ENCODE results near the gene UBAP2L. TPM values are rescaled to one million over a fixed set of nuclear protein-coding genes. Genes with fewer than 3 reads are reported as not detected.

Gene UBAP2L
- total and polyA plus RNA-seq, 2 donors (not counting 1 experiment from before 2014, with no cell fraction given): 147 to 218 TPM

DNA sequence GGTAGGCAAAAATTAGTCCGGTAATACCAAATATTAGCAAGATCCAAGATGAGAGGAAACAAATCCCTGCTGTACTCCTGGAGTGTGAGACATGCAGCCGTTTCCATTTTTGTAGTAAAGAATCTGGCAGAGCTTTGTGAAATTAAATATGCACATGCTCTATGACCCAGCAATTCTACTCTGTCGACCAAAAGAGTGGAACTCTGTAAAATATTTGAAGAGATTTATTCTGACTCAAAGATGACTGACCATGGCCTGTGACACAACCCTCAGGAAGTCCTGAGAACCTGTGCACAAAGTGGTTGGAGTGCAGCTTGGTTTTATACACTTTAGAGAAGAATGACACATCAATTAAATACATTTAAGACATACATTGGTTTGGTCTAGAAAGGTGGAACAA is 67.9 kb downstream of the UBAP2L start:
- no peaks in the 10 kb centered on the region for H3K4me1 Mint-ChIP-seq
- no peak overlapping the region for H3K9ac ChIP-seq (ENCODE audit: low read length)
- H3K79me2 ChIP-seq (ENCODE audit: control insufficient read depth, insufficient read depth, low read length): no peaks in the 10 kb centered on the region
- ChIA-PET CTCF (interaction anchor here (1.0 kb wide), 1 partner anchor 47 kb away, joined by 3 read pairs; no protein-coding TSS in a partner anchor), POLR2A (no interaction called here)
- no peak overlapping the region for H2AFZ ChIP-seq (ENCODE audit: insufficient read depth, low read depth, low read length, poor library complexity, severe bottlenecking)
- no peak overlapping the region for H3K4me2 ChIP-seq (replicated peaks; ENCODE audit: low read depth, low read length, poor library complexity, severe bottlenecking)
- no peaks in the 10 kb centered on the region for H3K4me1 ChIP-seq (ENCODE audit: control insufficient read depth in 2 of 2, insufficient read depth in 2 of 2, low read length in 2 of 2)
- peaks cover 0 to 8% (median 0%) of the 10 kb centered on the region in 4 experiments for H3K27me3 ChIP-seq (replicated peaks in 1 of 4; ENCODE audit: control extremely low read depth in 1 of 4, control insufficient read depth in 3 of 4, insufficient read depth in 4 of 4, low read length in 3 of 4)
- no peak overlapping the region for H3K4me3 Mint-ChIP-seq
- peaks cover 3% of the 10 kb centered on the region for H3K27me3 Mint-ChIP-seq
- no peaks in the 10 kb centered on the region for H3K36me3 ChIP-seq (replicated peaks in 1 of 2; ENCODE audit: control extremely low read depth in 1 of 2, control insufficient read depth in 1 of 2, extremely low read depth in 1 of 2, insufficient read depth in 2 of 2, low read length in 1 of 2)
- WGBS (ENCODE audit: insufficient coverage): no CpG with 5 or more reads among the region's 3 CpGs
- no peak for ATAC-seq (ENCODE audit: low read depth)
- H3K27ac ChIP-seq (ENCODE audit: low read length in 2 of 2): no peak overlapping the region
- H3K4me3 ChIP-seq (ENCODE audit: control extremely low read depth in 1 of 5, extremely low read depth in 1 of 5, insufficient read depth in 1 of 5, low read depth in 2 of 5, low read length in 4 of 5): no peak overlapping the region
- DNase-seq: no peak
- intact Hi-C loops (cut with micrococcal nuclease): no loop called here
- no peak overlapping the region for H3K27ac Mint-ChIP-seq
- TF ChIP-seq, protein P1, sequence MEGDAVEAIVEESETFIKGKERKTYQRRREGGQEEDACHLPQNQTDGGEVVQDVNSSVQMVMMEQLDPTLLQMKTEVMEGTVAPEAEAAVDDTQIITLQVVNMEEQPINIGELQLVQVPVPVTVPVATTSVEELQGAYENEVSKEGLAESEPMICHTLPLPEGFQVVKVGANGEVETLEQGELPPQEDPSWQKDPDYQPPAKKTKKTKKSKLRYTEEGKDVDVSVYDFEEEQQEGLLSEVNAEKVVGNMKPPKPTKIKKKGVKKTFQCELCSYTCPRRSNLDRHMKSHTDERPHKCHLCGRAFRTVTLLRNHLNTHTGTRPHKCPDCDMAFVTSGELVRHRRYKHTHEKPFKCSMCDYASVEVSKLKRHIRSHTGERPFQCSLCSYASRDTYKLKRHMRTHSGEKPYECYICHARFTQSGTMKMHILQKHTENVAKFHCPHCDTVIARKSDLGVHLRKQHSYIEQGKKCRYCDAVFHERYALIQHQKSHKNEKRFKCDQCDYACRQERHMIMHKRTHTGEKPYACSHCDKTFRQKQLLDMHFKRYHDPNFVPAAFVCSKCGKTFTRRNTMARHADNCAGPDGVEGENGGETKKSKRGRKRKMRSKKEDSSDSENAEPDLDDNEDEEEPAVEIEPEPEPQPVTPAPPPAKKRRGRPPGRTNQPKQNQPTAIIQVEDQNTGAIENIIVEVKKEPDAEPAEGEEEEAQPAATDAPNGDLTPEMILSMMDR (IDR thresholded peaks at IDR 0.05): no peak
- TF ChIP-seq EZH2 (IDR thresholded peaks at IDR 0.05; ENCODE audit: borderline replicate concordance, insufficient read depth, low read depth, low read length, poor library complexity, severe bottlenecking): no peak
- no peaks in the 10 kb centered on the region for H4K20me1 ChIP-seq (ENCODE audit: control insufficient read depth, insufficient read depth, low read length, poor library complexity, severe bottlenecking)
- no peaks in the 10 kb centered on the region for H3K9me3 Mint-ChIP-seq (ENCODE audit: insufficient read depth)
- peaks cover 0 to 7% (median 0%) of the 10 kb centered on the region in 3 donors for H3K9me3 ChIP-seq (ENCODE audit: control extremely low read depth in 1 of 3, control insufficient read depth in 2 of 3, insufficient read depth in 1 of 3, low read length in 2 of 3)

GRCh38 chr1:154290921-154291320 is 70.2 kb downstream of the UBAP2L start:
- H3K4me3 Mint-ChIP-seq: no peak overlapping the region
- H3K36me3 ChIP-seq (replicated peaks in 1 of 2; ENCODE audit: control extremely low read depth in 1 of 2, control insufficient read depth in 1 of 2, extremely low read depth in 1 of 2, insufficient read depth in 2 of 2, low read length in 1 of 2): no peaks in the 10 kb centered on the region

More at GRCh38 chr1:154290921-154291320, 70.2 kb downstream of the UBAP2L start:
- TF ChIP-seq EZH2 (IDR thresholded peaks at IDR 0.05; ENCODE audit: borderline replicate concordance, insufficient read depth, low read depth, low read length, poor library complexity, severe bottlenecking): no peak
- TF ChIP-seq, protein P1 (IDR thresholded peaks at IDR 0.05): no peak
- H3K9ac ChIP-seq (ENCODE audit: low read length): no peak overlapping the region
- ATAC-seq (ENCODE audit: low read depth): no peak
- Mint-ChIP-seq H3K9me3 (ENCODE audit: insufficient read depth) (peaks cover 2% of the 10 kb centered on the region), H3K27ac (no peak overlapping the region), H3K27me3 (peaks cover 3% of the 10 kb centered on the region), H3K4me1 (no peaks in the 10 kb centered on the region)
- no peaks in the 10 kb centered on the region for H3K79me2 ChIP-seq (ENCODE audit: control insufficient read depth, insufficient read depth, low read length)
- no peaks in the 10 kb centered on the region for H3K4me1 ChIP-seq (ENCODE audit: control insufficient read depth in 2 of 2, insufficient read depth in 2 of 2, low read length in 2 of 2)
- no CpG with 5 or more reads among the region's 1 CpG for WGBS (ENCODE audit: insufficient coverage)
- DNase-seq: no peak
- ChIA-PET POLR2A (no interaction called here), CTCF (interaction anchor here (0.6 kb wide), 1 partner anchor 11 kb away, joined by 3 read pairs; no protein-coding TSS in a partner anchor)
- H3K4me2 ChIP-seq (replicated peaks; ENCODE audit: low read depth, low read length, poor library complexity, severe bottlenecking): no peak overlapping the region
- H3K27me3 ChIP-seq (replicated peaks in 1 of 4; ENCODE audit: control extremely low read depth in 1 of 4, control insufficient read depth in 3 of 4, insufficient read depth in 4 of 4, low read length in 3 of 4): peaks cover 0 to 8% (median 0%) of the 10 kb centered on the region in 4 experiments
- no peak overlapping the region for H2AFZ ChIP-seq (ENCODE audit: insufficient read depth, low read depth, low read length, poor library complexity, severe bottlenecking)
- H4K20me1 ChIP-seq (ENCODE audit: control insufficient read depth, insufficient read depth, low read length, poor library complexity, severe bottlenecking): no peaks in the 10 kb centered on the region
- no peak overlapping the region for H3K27ac ChIP-seq (ENCODE audit: low read length in 2 of 2)
- H3K9me3 ChIP-seq (ENCODE audit: control extremely low read depth in 1 of 3, control insufficient read depth in 2 of 3, insufficient read depth in 1 of 3, low read length in 2 of 3): peaks cover 0 to 26% (median 17%) of the 10 kb centered on the region in 3 donors
- intact Hi-C loops (cut with micrococcal nuclease): no loop called here
- no peak overlapping the region for H3K4me3 ChIP-seq (ENCODE audit: control extremely low read depth in 1 of 5, extremely low read depth in 1 of 5, insufficient read depth in 1 of 5, low read depth in 2 of 5, low read length in 4 of 5)
